ENCODE results near the gene NACA.

The NACA gene

GRCh38 chr12:56721721-56722120 lies 3.4 kb downstream of the NACA start:
- Histone ChIP-seq H3K4me2 (ENCODE audit: low read length) (peak overlapping the region; percentile 91), H3K4me3 (ENCODE audit: low read length) (no peak overlapping the region), H3K27me3 (ENCODE audit: low read depth, low read length) (no peaks in the 10 kb centered on the region), H4K20me1 (ENCODE audit: insufficient read depth, low read length) (peaks cover 75% of the 10 kb centered on the region), H3K27ac (ENCODE audit: low read length) (no peak overlapping the region), H2AFZ (ENCODE audit: low read depth, low read length) (no peak overlapping the region), H3K36me3 (replicated peaks; ENCODE audit: low read depth, low read length) (peaks cover 62% of the 10 kb centered on the region), H3K79me2 (ENCODE audit: low read length) (peaks cover 87% of the 10 kb centered on the region), H3K9ac (ENCODE audit: low read length) (no peak overlapping the region), H3K4me1 (ENCODE audit: low read length) (peaks cover 57% of the 10 kb centered on the region), H3K9me3 (ENCODE audit: insufficient read depth, low read length) (no peaks in the 10 kb centered on the region)
- TF ChIP-seq, protein P1, sequence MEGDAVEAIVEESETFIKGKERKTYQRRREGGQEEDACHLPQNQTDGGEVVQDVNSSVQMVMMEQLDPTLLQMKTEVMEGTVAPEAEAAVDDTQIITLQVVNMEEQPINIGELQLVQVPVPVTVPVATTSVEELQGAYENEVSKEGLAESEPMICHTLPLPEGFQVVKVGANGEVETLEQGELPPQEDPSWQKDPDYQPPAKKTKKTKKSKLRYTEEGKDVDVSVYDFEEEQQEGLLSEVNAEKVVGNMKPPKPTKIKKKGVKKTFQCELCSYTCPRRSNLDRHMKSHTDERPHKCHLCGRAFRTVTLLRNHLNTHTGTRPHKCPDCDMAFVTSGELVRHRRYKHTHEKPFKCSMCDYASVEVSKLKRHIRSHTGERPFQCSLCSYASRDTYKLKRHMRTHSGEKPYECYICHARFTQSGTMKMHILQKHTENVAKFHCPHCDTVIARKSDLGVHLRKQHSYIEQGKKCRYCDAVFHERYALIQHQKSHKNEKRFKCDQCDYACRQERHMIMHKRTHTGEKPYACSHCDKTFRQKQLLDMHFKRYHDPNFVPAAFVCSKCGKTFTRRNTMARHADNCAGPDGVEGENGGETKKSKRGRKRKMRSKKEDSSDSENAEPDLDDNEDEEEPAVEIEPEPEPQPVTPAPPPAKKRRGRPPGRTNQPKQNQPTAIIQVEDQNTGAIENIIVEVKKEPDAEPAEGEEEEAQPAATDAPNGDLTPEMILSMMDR (IDR thresholded peaks at IDR 0.05; ENCODE audit: low read depth, low read length): no peak
- no peak for TF ChIP-seq EZH2phosphoT487 (IDR thresholded peaks at IDR 0.05; ENCODE audit: low read depth)

GRCh38 chr12:56721216-56721615 lies 3.9 kb downstream of the NACA start:
- Histone ChIP-seq H3K4me3 (ENCODE audit: low read length) (no peak overlapping the region), H3K4me2 (ENCODE audit: low read length) (no peak overlapping the region), H3K36me3 (replicated peaks; ENCODE audit: low read depth, low read length) (peaks cover 66% of the 10 kb centered on the region), H2AFZ (ENCODE audit: low read depth, low read length) (no peak overlapping the region), H3K27ac (ENCODE audit: low read length) (no peak overlapping the region), H3K79me2 (ENCODE audit: low read length) (peaks cover 92% of the 10 kb centered on the region), H4K20me1 (ENCODE audit: insufficient read depth, low read length) (peaks cover 80% of the 10 kb centered on the region), H3K27me3 (ENCODE audit: low read depth, low read length) (no peaks in the 10 kb centered on the region), H3K9me3 (ENCODE audit: insufficient read depth, low read length) (no peaks in the 10 kb centered on the region), H3K9ac (ENCODE audit: low read length) (no peak overlapping the region), H3K4me1 (ENCODE audit: low read length) (peaks cover 57% of the 10 kb centered on the region)
- no peak for TF ChIP-seq EZH2phosphoT487 (IDR thresholded peaks at IDR 0.05; ENCODE audit: low read depth)
- TF ChIP-seq, protein P1 (IDR thresholded peaks at IDR 0.05; ENCODE audit: low read depth, low read length): no peak

DNA sequence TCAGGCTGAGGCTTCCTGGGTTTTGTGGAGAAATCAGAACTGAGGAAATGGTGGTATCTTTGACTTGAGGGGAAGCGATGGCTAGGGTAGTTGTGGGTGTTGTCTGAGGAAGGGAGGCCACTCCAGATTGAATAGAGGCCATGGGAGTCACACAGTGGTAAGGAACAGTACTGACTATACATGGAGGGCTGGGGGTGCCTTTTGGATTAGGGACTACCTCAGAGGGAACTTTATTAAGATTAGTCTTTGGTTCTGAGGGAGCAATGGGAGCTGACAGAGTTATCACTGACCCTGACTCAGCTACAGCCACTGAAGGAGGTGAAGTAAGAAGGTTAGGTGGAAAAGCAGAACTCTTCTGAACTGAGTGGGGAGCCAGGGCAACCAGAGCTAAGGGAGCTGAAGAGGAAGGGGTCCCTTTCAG lies 4.4 kb downstream of the NACA start:
- no peak for TF ChIP-seq EZH2phosphoT487 (IDR thresholded peaks at IDR 0.05; ENCODE audit: low read depth)
- TF ChIP-seq, protein P1 (IDR thresholded peaks at IDR 0.05; ENCODE audit: low read depth, low read length): no peak
- Histone ChIP-seq H3K9me3 (ENCODE audit: insufficient read depth, low read length) (no peaks in the 10 kb centered on the region), H4K20me1 (ENCODE audit: insufficient read depth, low read length) (peaks cover 85% of the 10 kb centered on the region), H3K27ac (ENCODE audit: low read length) (peak overlapping the region; percentile 4; the same call in 1 of the 2 replicates), H3K4me2 (ENCODE audit: low read length) (no peak overlapping the region), H3K36me3 (replicated peaks; ENCODE audit: low read depth, low read length) (peaks cover 71% of the 10 kb centered on the region), H3K4me1 (ENCODE audit: low read length) (peaks cover 53% of the 10 kb centered on the region), H3K9ac (ENCODE audit: low read length) (no peak overlapping the region), H3K79me2 (ENCODE audit: low read length) (peaks cover 93% of the 10 kb centered on the region), H3K27me3 (ENCODE audit: low read depth, low read length) (no peaks in the 10 kb centered on the region), H3K4me3 (ENCODE audit: low read length) (no peak overlapping the region), H2AFZ (ENCODE audit: low read depth, low read length) (no peak overlapping the region)

DNA sequence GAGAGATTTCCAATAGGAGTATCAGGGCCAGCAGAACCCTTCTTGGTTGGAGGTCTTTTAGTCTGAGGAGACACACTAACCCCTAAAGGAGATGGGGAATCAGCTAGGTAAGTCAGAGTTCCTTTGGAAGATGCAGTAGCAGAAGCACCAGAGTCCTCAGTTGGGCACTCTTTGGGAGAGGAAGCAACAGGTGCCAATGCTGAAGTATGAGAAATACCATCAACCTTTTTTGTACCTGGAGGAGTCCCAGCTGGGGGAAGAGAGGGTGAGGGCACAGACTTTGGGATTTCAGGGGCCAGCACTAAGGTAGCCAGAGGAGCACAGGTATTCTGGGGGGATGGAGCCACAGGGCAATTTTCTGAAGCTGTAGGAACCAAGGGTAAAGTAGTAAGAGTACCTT lies 6.0 kb downstream of the NACA start:
- Histone ChIP-seq H3K79me2 (ENCODE audit: low read length) (peaks cover 94% of the 10 kb centered on the region), H2AFZ (ENCODE audit: low read depth, low read length) (no peak overlapping the region), H3K4me2 (ENCODE audit: low read length) (no peak overlapping the region), H3K27ac (ENCODE audit: low read length) (0 out of 2 replicates have a peak overlapping the region, but pooled peaks have one; percentile 2), H3K4me3 (ENCODE audit: low read length) (no peak overlapping the region), H3K27me3 (ENCODE audit: low read depth, low read length) (no peaks in the 10 kb centered on the region), H3K36me3 (replicated peaks; ENCODE audit: low read depth, low read length) (peaks cover 74% of the 10 kb centered on the region), H3K9ac (ENCODE audit: low read length) (no peak overlapping the region), H3K9me3 (ENCODE audit: insufficient read depth, low read length) (no peaks in the 10 kb centered on the region), H4K20me1 (ENCODE audit: insufficient read depth, low read length) (peaks cover 99% of the 10 kb centered on the region), H3K4me1 (ENCODE audit: low read length) (peaks cover 52% of the 10 kb centered on the region)
- TF ChIP-seq EZH2phosphoT487 (IDR thresholded peaks at IDR 0.05; ENCODE audit: low read depth): no peak
- TF ChIP-seq, protein P1 (IDR thresholded peaks at IDR 0.05; ENCODE audit: low read depth, low read length): no peak

Data from OCI-LY3 (cell line).